Endothelial cell (in vitro differentiated cells): Measurements from ENCODE around the gene NRXN3. TPM values are rescaled to one million over a fixed set of nuclear protein-coding genes. Genes with fewer than 3 reads are reported as not detected.

Source experiments
- DNase-seq: peaks from one replicate; pipeline ENCODE4 v3.0.0; 2021; ENCODE audit warnings: low spot score
- H3K27ac Mint-ChIP-seq: one replicate; pipeline ENCODE4 v1.8.0; 2021; ENCODE audit warnings: mixed read lengths, inconsistent platforms; ENCODE audit not compliant: unreplicated experiment
- H3K27me3 Mint-ChIP-seq: one replicate; pipeline ENCODE4 v1.8.0; 2021; ENCODE audit warnings: mild to moderate bottlenecking, moderate library complexity, mixed read lengths, inconsistent platforms; ENCODE audit not compliant: unreplicated experiment
- H3K36me3 Mint-ChIP-seq: one replicate; pipeline ENCODE4 v1.8.0; 2021; ENCODE audit warnings: mild to moderate bottlenecking, low read depth, mixed read lengths, inconsistent platforms; ENCODE audit not compliant: unreplicated experiment
- H3K4me1 Mint-ChIP-seq: one replicate; pipeline ENCODE4 v1.8.0; 2021; ENCODE audit warnings: mild to moderate bottlenecking, mixed read lengths, inconsistent platforms; ENCODE audit not compliant: unreplicated experiment
- H3K4me3 Mint-ChIP-seq: one replicate; pipeline ENCODE4 v1.8.0; 2021; ENCODE audit warnings: mild to moderate bottlenecking, mixed read lengths, inconsistent platforms; ENCODE audit not compliant: unreplicated experiment
- H3K9me3 Mint-ChIP-seq: one replicate; pipeline ENCODE4 v1.8.0; 2021; ENCODE audit warnings: mixed read lengths, inconsistent platforms; ENCODE audit not compliant: unreplicated experiment
- total RNA-seq: library from RNA; stranded (reverse); fragmentation: NEBNext Ultra II Directional; extraction: Animal tissue kit (Norgen Biotek cat#: 25700); gene quantifications from one replicate; pipeline ENCODE4 v1.2.1, GENCODE V29; 2021; ENCODE audit not compliant: unreplicated experiment
- TF ChIP-seq, protein P1 (sequence below): fragments of 200-600 bp; sonication (generic); IDR thresholded peaks from one replicate; pipeline ENCODE4 v1.5.0; 2021; ENCODE audit warnings: antibody characterized with exemption; ENCODE audit not compliant: unreplicated experiment

NRXN3 gene
- total RNA-seq, 1 donor from 2014 or later: 2.3 TPM

DNA sequence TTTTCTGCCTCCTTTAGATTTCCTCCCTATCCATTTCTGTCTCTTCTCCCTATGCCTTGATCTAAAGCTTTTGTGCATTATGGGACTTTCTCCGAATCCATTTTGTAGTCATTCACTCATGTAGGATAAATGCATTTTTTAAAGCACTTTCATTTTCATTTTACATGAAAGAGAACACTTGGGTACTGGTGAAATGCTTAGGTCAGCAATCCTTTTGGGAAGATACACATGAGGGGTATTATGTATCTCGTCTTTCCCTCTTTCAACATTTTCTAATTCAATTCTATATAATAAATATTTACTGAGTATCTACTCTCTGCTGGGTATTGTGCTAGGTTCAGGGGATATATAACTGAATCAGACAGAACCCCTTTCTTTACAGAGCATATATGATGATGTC, 577.6 kb downstream of the NRXN3 start:
- no peaks in the 10 kb centered on the region for H3K36me3 Mint-ChIP-seq
- H3K4me3 Mint-ChIP-seq: no peak overlapping the region
- H3K27me3 Mint-ChIP-seq: no peaks in the 10 kb centered on the region
- TF ChIP-seq, protein P1, sequence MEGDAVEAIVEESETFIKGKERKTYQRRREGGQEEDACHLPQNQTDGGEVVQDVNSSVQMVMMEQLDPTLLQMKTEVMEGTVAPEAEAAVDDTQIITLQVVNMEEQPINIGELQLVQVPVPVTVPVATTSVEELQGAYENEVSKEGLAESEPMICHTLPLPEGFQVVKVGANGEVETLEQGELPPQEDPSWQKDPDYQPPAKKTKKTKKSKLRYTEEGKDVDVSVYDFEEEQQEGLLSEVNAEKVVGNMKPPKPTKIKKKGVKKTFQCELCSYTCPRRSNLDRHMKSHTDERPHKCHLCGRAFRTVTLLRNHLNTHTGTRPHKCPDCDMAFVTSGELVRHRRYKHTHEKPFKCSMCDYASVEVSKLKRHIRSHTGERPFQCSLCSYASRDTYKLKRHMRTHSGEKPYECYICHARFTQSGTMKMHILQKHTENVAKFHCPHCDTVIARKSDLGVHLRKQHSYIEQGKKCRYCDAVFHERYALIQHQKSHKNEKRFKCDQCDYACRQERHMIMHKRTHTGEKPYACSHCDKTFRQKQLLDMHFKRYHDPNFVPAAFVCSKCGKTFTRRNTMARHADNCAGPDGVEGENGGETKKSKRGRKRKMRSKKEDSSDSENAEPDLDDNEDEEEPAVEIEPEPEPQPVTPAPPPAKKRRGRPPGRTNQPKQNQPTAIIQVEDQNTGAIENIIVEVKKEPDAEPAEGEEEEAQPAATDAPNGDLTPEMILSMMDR: no peak
- H3K9me3 Mint-ChIP-seq: no peaks in the 10 kb centered on the region
- no peak for DNase-seq
- H3K4me1 Mint-ChIP-seq: no peaks in the 10 kb centered on the region
- no peak overlapping the region for H3K27ac Mint-ChIP-seq

DNA sequence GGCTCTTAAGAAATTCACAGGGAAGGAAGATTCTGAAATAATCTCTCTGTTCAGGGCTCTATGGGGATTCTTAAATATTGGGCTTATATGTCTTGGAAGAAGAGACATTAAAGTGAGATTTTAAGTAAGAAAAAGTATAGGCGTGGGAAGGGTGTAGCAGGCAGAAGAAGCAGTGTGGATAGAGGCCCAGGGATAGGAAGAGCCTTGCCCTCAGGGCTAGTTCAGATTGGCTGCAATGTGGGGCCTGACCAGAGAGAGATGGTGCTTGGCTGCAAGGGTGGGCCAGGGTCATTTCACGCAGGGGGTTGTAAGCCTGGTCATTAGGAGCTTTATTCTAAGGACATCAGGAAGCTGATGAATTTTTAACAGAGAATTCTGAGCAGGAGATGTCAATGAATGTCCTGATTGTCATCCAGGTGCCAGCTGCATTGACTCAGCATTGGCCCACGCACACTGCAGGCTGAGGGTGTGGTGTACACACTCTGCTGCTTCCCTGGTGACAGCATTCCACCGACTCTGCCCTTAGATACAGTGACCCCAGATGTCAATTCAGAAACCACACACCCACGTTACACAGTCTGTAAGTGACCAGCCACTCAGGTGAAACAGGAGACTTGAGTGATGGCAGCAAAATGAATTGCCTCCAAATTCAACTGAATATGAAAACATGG, 582.5 kb downstream of the NRXN3 start:
- no peaks in the 10 kb centered on the region for H3K4me1 Mint-ChIP-seq
- no peaks in the 10 kb centered on the region for H3K9me3 Mint-ChIP-seq
- no peaks in the 10 kb centered on the region for H3K36me3 Mint-ChIP-seq
- no peak overlapping the region for H3K4me3 Mint-ChIP-seq
- H3K27ac Mint-ChIP-seq: no peak overlapping the region
- TF ChIP-seq, protein P1: no peak
- no peaks in the 10 kb centered on the region for H3K27me3 Mint-ChIP-seq
- DNase-seq: no peak

DNA sequence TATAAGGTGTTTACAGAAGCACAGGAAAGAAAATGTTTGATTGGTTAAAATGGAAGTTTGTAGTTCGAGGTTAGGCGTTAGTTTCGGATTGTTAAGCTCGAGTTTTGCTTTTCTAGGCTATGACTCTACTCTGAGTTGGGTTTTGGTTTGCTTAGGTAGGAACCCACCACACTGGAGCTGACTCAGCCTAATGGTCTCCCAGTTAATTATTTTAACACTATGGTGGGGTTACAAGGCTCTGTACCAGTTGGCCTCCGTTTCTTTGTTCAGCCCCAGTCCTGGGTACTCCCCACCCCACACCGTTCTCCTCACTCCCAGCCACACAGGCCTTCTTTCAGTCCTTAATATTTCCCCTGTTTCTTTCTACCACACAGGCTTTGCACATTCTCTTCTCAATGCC, 583.9 kb downstream of the NRXN3 start:
- H3K36me3 Mint-ChIP-seq: no peaks in the 10 kb centered on the region
- H3K4me1 Mint-ChIP-seq: no peaks in the 10 kb centered on the region
- TF ChIP-seq, protein P1: no peak
- no peak overlapping the region for H3K4me3 Mint-ChIP-seq
- no peak overlapping the region for H3K27ac Mint-ChIP-seq
- H3K27me3 Mint-ChIP-seq: no peaks in the 10 kb centered on the region
- no peak for DNase-seq
- no peaks in the 10 kb centered on the region for H3K9me3 Mint-ChIP-seq

DNA sequence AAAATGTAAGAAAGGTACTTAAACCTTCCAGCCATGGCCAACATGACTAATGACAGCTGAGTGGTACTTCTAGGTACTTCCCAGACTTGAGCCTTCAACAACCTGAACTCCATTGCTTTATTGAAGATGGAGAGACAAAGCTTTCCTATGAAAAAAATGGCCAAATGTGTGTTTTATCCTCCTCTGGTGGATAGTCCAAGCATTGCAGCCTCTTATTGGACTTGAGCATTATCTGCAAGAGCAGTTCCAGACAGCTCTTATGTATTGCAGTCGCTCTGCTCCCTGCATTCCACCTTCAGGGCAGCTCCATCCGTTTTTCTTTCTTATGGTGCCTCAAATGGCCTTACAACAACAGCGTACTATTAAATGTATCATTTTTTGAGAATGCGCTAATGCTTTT, 588.2 kb downstream of the NRXN3 start:
- TF ChIP-seq, protein P1: peak; percentile 82
- H3K4me1 Mint-ChIP-seq: no peaks in the 10 kb centered on the region
- H3K27ac Mint-ChIP-seq: no peak overlapping the region
- peak; percentile 46 for DNase-seq
- H3K4me3 Mint-ChIP-seq: no peak overlapping the region
- H3K9me3 Mint-ChIP-seq: no peaks in the 10 kb centered on the region
- no peaks in the 10 kb centered on the region for H3K27me3 Mint-ChIP-seq
- no peaks in the 10 kb centered on the region for H3K36me3 Mint-ChIP-seq

DNA sequence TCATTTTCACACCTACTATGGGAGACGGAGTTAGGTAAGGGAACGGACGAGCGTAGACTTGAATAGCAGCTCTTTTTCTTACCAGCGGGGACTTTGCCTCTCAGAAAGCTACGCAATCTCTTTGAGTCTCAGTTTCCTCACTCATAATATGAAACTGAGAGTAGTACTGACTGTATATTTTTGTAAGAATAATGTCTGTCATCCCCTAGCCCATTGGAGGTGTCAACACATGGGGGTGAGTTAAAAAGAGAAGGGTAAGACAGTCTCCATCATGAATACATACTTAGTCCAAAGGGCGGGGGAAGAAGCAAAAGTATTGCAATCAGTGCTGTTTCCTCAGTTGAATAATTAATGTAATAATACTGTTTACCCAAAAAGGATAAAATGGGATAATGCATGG, 592.2 kb downstream of the NRXN3 start:
- Mint-ChIP-seq H3K4me3 (no peak overlapping the region), H3K4me1 (peaks cover 9% of the 10 kb centered on the region), H3K27me3 (no peaks in the 10 kb centered on the region), H3K27ac (no peak overlapping the region), H3K9me3 (no peaks in the 10 kb centered on the region), H3K36me3 (no peaks in the 10 kb centered on the region)
- TF ChIP-seq, protein P1: no peak
- no peak for DNase-seq
